CD14-positive monocyte (primary cell): Measurements from ENCODE around the gene CTNNBL1. TPM values are rescaled to one million over a fixed set of nuclear protein-coding genes. Genes with fewer than 3 reads are reported as not detected.

Experiments
- DNase-seq, 3 donors: peaks; one replicate each; pipeline ENCODE4 v3.0.0-alpha.2; 2011 to 2022
- H2AFZ ChIP-seq: 2 replicates; pipeline ENCODE4 v1.6.0; 2012; ENCODE audit warnings: mild to moderate bottlenecking, low read depth, low read length, inconsistent platforms; ENCODE audit not compliant: insufficient read depth, poor library complexity, severe bottlenecking
- H3K27ac ChIP-seq, 2 donors: 1 replicate in 1 of 2; 2 replicates in 1 of 2; pipeline ENCODE4 v1.5.1; 2012 to 2013; ENCODE audit warnings: low read length in 2 of 2, control low read depth in 1 of 2, inconsistent platforms in 1 of 2, low read depth in 1 of 2, mild to moderate bottlenecking in 1 of 2
- H3K27me3 ChIP-seq, 2 donors: one replicate each; pipeline versions ENCODE4 v1.6.0 to v1.6.1; 2011 to 2013; ENCODE audit warnings: low read length in 2 of 2; ENCODE audit not compliant: control insufficient read depth in 2 of 2, insufficient read depth in 2 of 2
- H3K36me3 ChIP-seq, 2 donors: replicated peaks in 1 of 2; 1 replicate in 1 of 2; 2 replicates in 1 of 2; pipeline versions ENCODE4 v1.5.1 to v1.6.1; 2012 to 2013; ENCODE audit warnings: low read length in 2 of 2, control low read depth in 1 of 2, inconsistent platforms in 1 of 2, mild to moderate bottlenecking in 1 of 2; ENCODE audit not compliant: insufficient read depth in 2 of 2, control insufficient read depth in 1 of 2
- H3K4me1 ChIP-seq, 2 donors: 1 replicate in 1 of 2; 2 replicates in 1 of 2; pipeline versions ENCODE4 v1.5.1 to v1.6.1; 2012 to 2013; ENCODE audit warnings: low read length in 2 of 2, control low read depth in 1 of 2, inconsistent platforms in 1 of 2, mild to moderate bottlenecking in 1 of 2, moderate library complexity in 1 of 2; ENCODE audit not compliant: insufficient read depth in 2 of 2, control insufficient read depth in 1 of 2
- H3K4me2 ChIP-seq: replicated peaks from 2 replicates; pipeline ENCODE3; 2012; ENCODE audit warnings: low read length, moderate library complexity, mild to moderate bottlenecking; ENCODE audit not compliant: poor library complexity, severe bottlenecking; ENCODE audit errors: extremely low read depth
- H3K4me3 ChIP-seq, 3 experiments: fragments of 200-600 bp in 1 of 3; sonication (generic) in 1 of 3; replicated peaks in 1 of 3; 1 replicate in 2 of 3; 2 replicates in 1 of 3; pipeline ENCODE4 v1.5.1; 2011 to 2013; ENCODE audit warnings: low read length in 3 of 3, mild to moderate bottlenecking in 3 of 3, control low read depth in 2 of 3, low read depth in 2 of 3, inconsistent platforms in 1 of 3, moderate library complexity in 1 of 3
- H3K79me2 ChIP-seq: 2 replicates; pipeline ENCODE4 v1.6.0; 2012; ENCODE audit warnings: mild to moderate bottlenecking, control low read depth, inconsistent platforms, low read length, moderate library complexity; ENCODE audit not compliant: insufficient read depth
- H3K9ac ChIP-seq: 2 replicates; pipeline ENCODE4 v1.6.0; 2017; ENCODE audit warnings: low read length, mild to moderate bottlenecking; ENCODE audit not compliant: insufficient read depth, poor library complexity, severe bottlenecking
- H3K9me3 ChIP-seq, 2 donors: replicated peaks in 1 of 2; 1 replicate in 1 of 2; 2 replicates in 1 of 2; pipeline versions ENCODE4 v1.5.1 to v1.6.1; 2012 to 2013; ENCODE audit warnings: low read length in 2 of 2, control low read depth in 1 of 2; ENCODE audit not compliant: control insufficient read depth in 1 of 2, insufficient read depth in 1 of 2
- H4K20me1 ChIP-seq: 2 replicates; pipeline ENCODE4 v1.6.0; 2012; ENCODE audit warnings: mild to moderate bottlenecking, low read length, control low read depth, moderate library complexity; ENCODE audit not compliant: insufficient read depth
- H3K27ac Mint-ChIP-seq, 7 donors: one replicate each; pipeline ENCODE4 v1.8.0; 2020; ENCODE audit warnings: mild to moderate bottlenecking in 7 of 7, mixed read lengths in 7 of 7, moderate library complexity in 6 of 7, inconsistent platforms in 2 of 7
- H3K27me3 Mint-ChIP-seq, 3 donors: one replicate each; pipeline ENCODE4 v1.8.0; 2021 to 2022; ENCODE audit warnings: low read depth in 3 of 3, mild to moderate bottlenecking in 3 of 3, mixed read lengths in 3 of 3, moderate library complexity in 3 of 3, inconsistent platforms in 1 of 3
- H3K36me3 Mint-ChIP-seq, 2 donors: one replicate each; pipeline ENCODE4 v1.8.0; 2020; ENCODE audit warnings: mixed read lengths in 2 of 2, inconsistent platforms in 1 of 2, mild to moderate bottlenecking in 1 of 2
- H3K4me1 Mint-ChIP-seq: one replicate; pipeline ENCODE4 v1.8.0; 2020; ENCODE audit warnings: mild to moderate bottlenecking, mixed read lengths
- H3K4me3 Mint-ChIP-seq, 2 donors: one replicate each; pipeline ENCODE4 v1.8.0; 2020; ENCODE audit warnings: mild to moderate bottlenecking in 2 of 2, mixed read lengths in 2 of 2, moderate library complexity in 1 of 2
- H3K9me3 Mint-ChIP-seq, 7 donors: one replicate each; pipeline ENCODE4 v1.8.0; 2020 to 2022; ENCODE audit warnings: mixed read lengths in 7 of 7, mild to moderate bottlenecking in 6 of 7, moderate library complexity in 6 of 7, inconsistent platforms in 2 of 7
- CTCF ChIP-seq: fragments of 200-600 bp; IDR thresholded peaks from one replicate; pipeline ENCODE4 v1.8.0; 2022; ENCODE audit warnings: antibody characterized with exemption, mild to moderate bottlenecking
- WGBS: methylation state at CpG from one replicate; pipeline ENCODE4 v1.1.5; 2013; ENCODE audit warnings: missing lambda C conversion rate; ENCODE audit not compliant: insufficient coverage; 5-methylcytosine and 5-hydroxymethylcytosine counted together
- intact Hi-C, 2 donors: fragments of 100-400 bp; cut with micrococcal nuclease; formaldehyde crosslinking; loops; one replicate each; pipeline versions ENCODE4 v1.15.0 to v1.15.1; 2023
- polyA plus RNA-seq, 3 donors: library from polyadenylated mRNA; depleted of rRNA in 1 of 3; unstranded in 2 of 3; stranded (reverse) in 1 of 3; fragments of 300-500 nt in 2 of 3; fragments of >200 nt in 1 of 3; fragmentation: Illumina TruSeq in 2 of 3; gene quantifications; 1 replicate in 2 of 3; 2 replicates in 1 of 3; pipeline ENCODE4 v1.2.3, GENCODE V29; 2012 to 2021

Gene CTNNBL1
- polyA plus RNA-seq, 3 donors = 35.5 to 83.2 (median 77.3) TPM

DNA sequence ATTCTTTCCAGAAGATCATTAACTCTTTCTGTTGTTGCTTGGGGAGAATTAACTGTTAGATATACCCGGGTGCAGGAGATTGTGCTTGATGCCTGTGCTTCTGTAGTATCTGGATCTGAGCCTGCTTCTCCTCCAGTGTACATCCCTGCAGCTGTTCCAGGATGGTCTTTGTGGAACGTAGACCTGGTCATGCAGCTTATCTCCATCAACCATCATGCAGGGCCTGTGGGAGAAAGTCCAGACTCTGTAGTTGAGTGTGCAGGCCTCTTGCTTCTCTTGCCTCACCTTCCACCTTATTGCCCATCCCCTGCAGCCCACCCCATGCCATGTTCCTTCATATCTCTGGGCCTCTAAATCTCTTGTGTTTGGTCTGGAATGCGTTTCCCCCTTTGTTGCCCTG, 133.8 kb downstream of the CTNNBL1 start:
- Mint-ChIP-seq H3K36me3 (peaks cover 18 to 24% of the 10 kb centered on the region in 2 donors), H3K4me1 (no peaks in the 10 kb centered on the region), H3K4me3 (no peak overlapping the region), H3K27me3 (no peaks in the 10 kb centered on the region), H3K9me3 (no peaks in the 10 kb centered on the region), H3K27ac (no peak overlapping the region)
- DNase-seq = no peak
- peaks cover 0 to 29% of the 10 kb centered on the region in 2 donors for H3K36me3 ChIP-seq
- H4K20me1 ChIP-seq = peaks cover 27% of the 10 kb centered on the region
- 95% methylated on average over 2 of the region's 3 CpGs for whole genome bisulfite sequencing
- intact Hi-C loops = no loop called here
- H3K79me2 ChIP-seq = no peaks in the 10 kb centered on the region
- no peak overlapping the region for H3K9ac ChIP-seq
- H3K4me2 ChIP-seq = no peak overlapping the region
- H3K4me1 ChIP-seq = no peaks in the 10 kb centered on the region
- TF ChIP-seq CTCF = no peak
- H3K4me3 ChIP-seq = no peak overlapping the region
- no peaks in the 10 kb centered on the region for H3K9me3 ChIP-seq
- H3K27me3 ChIP-seq = no peaks in the 10 kb centered on the region
- no peak overlapping the region for H2AFZ ChIP-seq
- no peak overlapping the region for H3K27ac ChIP-seq

- Histone ChIP-seq H3K4me3 (no peak overlapping the region), H3K4me1 (no peaks in the 10 kb centered on the region), H3K4me2 (no peak overlapping the region), H4K20me1 (peaks cover 27% of the 10 kb centered on the region), H3K9ac (no peak overlapping the region), H3K27me3 (no peaks in the 10 kb centered on the region), H3K36me3 (peaks cover 0 to 27% of the 10 kb centered on the region in 2 donors), H3K79me2 (no peaks in the 10 kb centered on the region), H3K9me3 (no peaks in the 10 kb centered on the region), H2AFZ (no peak overlapping the region), H3K27ac (no peak overlapping the region)
- peak overlapping the region in 1 of 7 donors; percentile 15 for H3K27ac Mint-ChIP-seq
- intact Hi-C loops = no loop called here
- no peaks in the 10 kb centered on the region for H3K4me1 Mint-ChIP-seq
- H3K36me3 Mint-ChIP-seq = peaks cover 16 to 19% of the 10 kb centered on the region in 2 donors
- 100% methylated on average over 3 of the region's 4 CpGs for WGBS
- H3K4me3 Mint-ChIP-seq = no peak overlapping the region
- no peak for TF ChIP-seq CTCF
- no peaks in the 10 kb centered on the region for H3K27me3 Mint-ChIP-seq
- DNase-seq = no peak
- no peaks in the 10 kb centered on the region for H3K9me3 Mint-ChIP-seq
These were observed 134.9 kb downstream of the CTNNBL1 start for GRCh38 chr20:37828684-37829083.
